ENCODE data around the gene OPTN.

DNA sequence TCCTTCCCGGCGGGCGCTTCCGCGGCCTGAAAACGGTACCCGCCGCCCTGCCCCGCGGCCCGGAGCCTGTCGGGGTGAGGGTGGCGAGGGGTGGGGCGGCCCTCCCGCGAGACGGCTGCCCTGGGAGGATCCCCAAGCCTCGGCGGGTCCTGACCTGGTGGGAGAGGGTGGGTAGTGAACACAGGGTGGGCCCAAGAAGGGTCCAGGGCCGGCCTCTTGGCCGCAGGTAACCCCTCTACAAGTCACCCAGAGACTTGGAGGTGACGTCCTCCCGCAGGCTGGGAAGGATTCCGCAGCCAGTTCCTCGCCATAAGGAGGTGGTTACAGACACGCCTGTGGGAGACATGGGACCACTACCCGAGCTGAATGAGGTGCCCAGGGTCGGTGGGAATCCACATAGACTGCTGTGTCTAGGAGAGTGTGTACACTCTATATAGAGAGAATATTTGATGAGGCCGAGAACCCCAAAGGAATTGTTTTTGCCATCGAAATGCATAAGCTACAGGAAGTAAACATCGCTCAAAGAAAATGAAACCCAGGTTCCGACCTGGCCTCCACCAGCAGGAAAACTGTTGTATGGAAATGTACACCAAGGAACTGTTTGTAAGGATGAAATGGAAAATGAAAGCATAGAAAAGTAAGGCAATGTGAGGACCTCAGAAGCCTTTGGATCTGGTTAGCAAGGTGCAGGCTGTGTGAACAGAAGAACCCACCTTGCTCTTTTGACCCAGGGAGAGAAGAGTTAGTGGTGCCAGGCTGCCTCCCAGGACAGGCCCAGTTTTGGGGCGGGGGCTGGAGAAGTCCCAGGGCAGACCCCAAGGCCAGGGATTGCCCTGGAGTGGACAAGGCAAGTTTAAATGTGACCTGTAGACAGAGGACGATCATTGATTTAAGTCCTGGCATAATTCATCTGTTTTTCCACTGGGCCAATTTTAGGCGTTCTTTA is 659 bp downstream of the OPTN start:
- TF ChIP-seq, protein P1, sequence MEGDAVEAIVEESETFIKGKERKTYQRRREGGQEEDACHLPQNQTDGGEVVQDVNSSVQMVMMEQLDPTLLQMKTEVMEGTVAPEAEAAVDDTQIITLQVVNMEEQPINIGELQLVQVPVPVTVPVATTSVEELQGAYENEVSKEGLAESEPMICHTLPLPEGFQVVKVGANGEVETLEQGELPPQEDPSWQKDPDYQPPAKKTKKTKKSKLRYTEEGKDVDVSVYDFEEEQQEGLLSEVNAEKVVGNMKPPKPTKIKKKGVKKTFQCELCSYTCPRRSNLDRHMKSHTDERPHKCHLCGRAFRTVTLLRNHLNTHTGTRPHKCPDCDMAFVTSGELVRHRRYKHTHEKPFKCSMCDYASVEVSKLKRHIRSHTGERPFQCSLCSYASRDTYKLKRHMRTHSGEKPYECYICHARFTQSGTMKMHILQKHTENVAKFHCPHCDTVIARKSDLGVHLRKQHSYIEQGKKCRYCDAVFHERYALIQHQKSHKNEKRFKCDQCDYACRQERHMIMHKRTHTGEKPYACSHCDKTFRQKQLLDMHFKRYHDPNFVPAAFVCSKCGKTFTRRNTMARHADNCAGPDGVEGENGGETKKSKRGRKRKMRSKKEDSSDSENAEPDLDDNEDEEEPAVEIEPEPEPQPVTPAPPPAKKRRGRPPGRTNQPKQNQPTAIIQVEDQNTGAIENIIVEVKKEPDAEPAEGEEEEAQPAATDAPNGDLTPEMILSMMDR (IDR thresholded peaks at IDR 0.05), result no peak
- no peak for TF ChIP-seq ZFX (IDR thresholded peaks at IDR 0.05; ENCODE audit: borderline replicate concordance)

All from 22Rv1 (cell line).